Endothelial cell of umbilical vein (primary cell): ENCODE measurements around the gene PALD1. TPM values are rescaled to one million over a fixed set of nuclear protein-coding genes. Genes with fewer than 3 reads are reported as not detected.

Experiments
- BruUV-seq: library from RNA; stranded (reverse); fragments of 400-500 nt; replicated peaks from 2 replicates; lab custom pipeline; 2021; lab: Mats Ljungman, UMichigan
- CTCF ChIA-PET: fragments of 300-600, 350-600 bp; sonication (Branson Sonifier 250); formaldehyde crosslinking; loops from one replicate; lab custom pipeline; 2021; ENCODE audit warnings: antibody characterized with exemption, inconsistent platforms; lab: Charles Lee
- POLR2A ChIA-PET: fragments of 300-600, 350-600 bp; sonication (Branson Sonifier 250); formaldehyde crosslinking; loops from one replicate; lab custom pipeline; 2021; ENCODE audit warnings: antibody characterized with exemption, inconsistent platforms; lab: Charles Lee
- DNase-seq: peaks from one replicate; pipeline ENCODE4 v3.0.0-alpha.2; 2011; ENCODE audit warnings: low read depth, low spot score
- FAIRE-seq: peaks from 2 replicates; lab custom pipeline; 2011; peaks lifted over from hg19 to GRCh38; lab: Jason Lieb, UNC
- H2AFZ ChIP-seq: 2 replicates; pipeline ENCODE4 v1.6.0; 2012; ENCODE audit warnings: low read depth, low read length, control low read depth, inconsistent platforms
- H3K27ac ChIP-seq: 2 replicates; pipeline ENCODE4 v1.5.1; 2011; ENCODE audit warnings: low read depth, mild to moderate bottlenecking, control low read depth, low read length, moderate library complexity; ENCODE audit not compliant: insufficient read depth
- H3K27me3 ChIP-seq, 2 experiments: 2 replicates each; pipeline versions ENCODE4 v1.6.0 to v1.6.1; 2011; ENCODE audit warnings: low read length in 2 of 2, mixed read lengths in 1 of 2; ENCODE audit not compliant: control insufficient read depth in 2 of 2, insufficient read depth in 2 of 2
- H3K36me3 ChIP-seq, 2 experiments: 2 replicates in 1 of 2; 3 replicates in 1 of 2; pipeline ENCODE4 v1.5.1; 2011; ENCODE audit warnings: low read length in 2 of 2, mild to moderate bottlenecking in 1 of 2, moderate library complexity in 1 of 2; ENCODE audit not compliant: control insufficient read depth in 2 of 2, insufficient read depth in 2 of 2; ENCODE audit errors: extremely low read depth in 1 of 2
- H3K4me1 ChIP-seq: 3 replicates; pipeline ENCODE4 v1.5.1; 2011; ENCODE audit warnings: mild to moderate bottlenecking, low read length; ENCODE audit not compliant: control insufficient read depth, insufficient read depth; ENCODE audit errors: extremely low read depth
- H3K4me2 ChIP-seq: 2 replicates; pipeline ENCODE4 v1.6.1; 2011; ENCODE audit warnings: low read length, control low read depth, mixed read lengths; ENCODE audit not compliant: insufficient read depth
- H3K4me3 ChIP-seq, 3 experiments: fragments of 200-600 bp in 1 of 3; sonication (generic), shearing (Covaris generic) in 1 of 3; replicated peaks in 1 of 3; 2 replicates each; pipeline ENCODE4 v1.5.1; 2011 to 2016; ENCODE audit warnings: control low read depth in 3 of 3, low read length in 3 of 3, mild to moderate bottlenecking in 2 of 3, inconsistent platforms in 1 of 3, low read depth in 1 of 3, moderate library complexity in 1 of 3; ENCODE audit not compliant: insufficient read depth in 1 of 3
- H3K79me2 ChIP-seq: 2 replicates; pipeline ENCODE4 v1.6.0; 2012; ENCODE audit warnings: low read length, inconsistent platforms; ENCODE audit not compliant: control insufficient read depth, insufficient read depth
- H3K9ac ChIP-seq: replicated peaks from 2 replicates; pipeline ENCODE3; 2011; ENCODE audit warnings: low read length, control low read depth; ENCODE audit not compliant: insufficient read depth; ENCODE audit errors: extremely low read depth
- H3K9me1 ChIP-seq: replicated peaks from 3 replicates; pipeline ENCODE4 v1.6.0; 2011; ENCODE audit warnings: mild to moderate bottlenecking, low read length; ENCODE audit not compliant: control insufficient read depth, insufficient read depth; ENCODE audit errors: extremely low read depth
- H3K9me3 ChIP-seq: replicated peaks from 2 replicates; pipeline ENCODE4 v1.5.1; 2012; ENCODE audit warnings: low read length, inconsistent platforms; ENCODE audit not compliant: control insufficient read depth, insufficient read depth
- H4K20me1 ChIP-seq: replicated peaks from 2 replicates; pipeline ENCODE3; 2011; ENCODE audit warnings: mild to moderate bottlenecking, low read length; ENCODE audit not compliant: control insufficient read depth, insufficient read depth; ENCODE audit errors: extremely low read depth
- CTCF ChIP-seq, 2 donors: IDR thresholded peaks; 1 replicate in 1 of 2; 2 replicates in 1 of 2; pipeline ENCODE4 v1.5.1; 2011; ENCODE audit warnings: low read length in 2 of 2, mild to moderate bottlenecking in 2 of 2, moderate library complexity in 2 of 2, control low read depth in 1 of 2, inconsistent platforms in 1 of 2, low read depth in 1 of 2; ENCODE audit not compliant: insufficient read depth in 1 of 2; ENCODE audit errors: extremely low read depth in 1 of 2
- EZH2 ChIP-seq: IDR thresholded peaks from 2 replicates; pipeline ENCODE4 v1.6.1; 2012; ENCODE audit warnings: borderline replicate concordance, low read depth, mild to moderate bottlenecking, moderate library complexity, low read length, inconsistent platforms; ENCODE audit not compliant: severe bottlenecking
- FOS ChIP-seq: IDR thresholded peaks from 2 replicates; pipeline ENCODE4 v1.6.1; 2011; ENCODE audit warnings: mild to moderate bottlenecking, low read length, moderate library complexity, borderline replicate concordance; ENCODE audit not compliant: insufficient read depth
- GATA2 ChIP-seq: IDR thresholded peaks from 2 replicates; pipeline ENCODE4 v1.7.0; 2011; ENCODE audit warnings: low read depth, mild to moderate bottlenecking, moderate library complexity, mixed read lengths, low read length; ENCODE audit not compliant: insufficient read length, insufficient read depth
- JUN ChIP-seq: IDR thresholded peaks from 2 replicates; pipeline ENCODE4 v1.6.1; 2011; ENCODE audit warnings: borderline replicate concordance, low read depth; ENCODE audit not compliant: insufficient read length, insufficient read depth
- MYC ChIP-seq: IDR thresholded peaks from one replicate; pipeline ENCODE4 v1.6.1; 2011; ENCODE audit warnings: mild to moderate bottlenecking, low read depth, low read length
- POLR2A ChIP-seq: IDR thresholded peaks from 2 replicates; pipeline ENCODE4 v1.6.1; 2012; ENCODE audit warnings: low read depth, mild to moderate bottlenecking, control low read depth, low read length
- POLR2AphosphoS5 ChIP-seq: IDR thresholded peaks from 2 replicates; pipeline ENCODE4 v1.6.1; 2012; ENCODE audit warnings: low read depth, mild to moderate bottlenecking, control low read depth, low read length, moderate library complexity; ENCODE audit not compliant: insufficient read depth
- dilution Hi-C: fragments of 300-500 bp; cut with MboI; formaldehyde crosslinking; loops from one replicate; pipeline ENCODE4 v1.15.0; 2019; ENCODE audit warnings: low sequenced_read_pairs; ENCODE audit not compliant: extremely low pct_ligation_motif_present
- intact Hi-C: fragments of 100-400 bp; cut with micrococcal nuclease; formaldehyde crosslinking; loops from one replicate; pipeline ENCODE4 v1.10.0; 2022
- polyA plus RNA-seq, 4 experiments: library from polyadenylated mRNA; depleted of rRNA in 3 of 4; stranded (reverse) in 3 of 4; unstranded in 1 of 4; fragments of >200 nt; gene quantifications; 2 replicates each; pipeline versions ENCODE4 v1.2.1 to v1.2.3, GENCODE V29; 2011 to 2012; ENCODE audit warnings: missing spikeins in 1 of 4
- total RNA-seq: library from RNA; stranded (reverse); gene quantifications from 2 replicates; pipeline ENCODE4 v1.2.3, GENCODE V29; 2021
- TF ChIP-seq, protein P1 (sequence below): IDR thresholded peaks from 2 replicates; pipeline ENCODE4 v1.6.1; 2011; ENCODE audit not compliant: insufficient read depth, insufficient read length

PALD1 gene
- total and polyA plus RNA-seq, 2 donors (not counting 3 experiments of a cell fraction or from before 2014, with no cell fraction given), result 16.6 to 73.3 TPM

DNA sequence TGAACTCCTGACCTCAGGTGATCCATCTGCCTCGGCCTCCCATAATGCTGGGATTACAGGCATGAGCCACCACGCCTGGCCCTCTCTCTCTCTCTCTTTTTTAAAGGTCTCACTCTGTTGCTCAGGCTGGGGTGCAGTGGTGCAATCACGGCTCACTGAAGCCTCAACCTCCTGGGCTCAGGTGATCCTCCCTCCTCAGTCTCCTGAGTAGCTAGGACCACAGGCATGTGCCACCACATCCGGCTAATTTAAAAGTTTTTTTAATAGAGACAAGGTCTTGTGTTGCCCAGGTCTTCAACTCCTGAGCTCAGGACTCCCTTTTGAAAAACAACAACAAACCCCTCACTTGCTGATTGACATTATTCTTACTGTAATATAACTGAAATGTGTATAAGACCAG, 11.6 kb downstream of the PALD1 start:
- Histone ChIP-seq H3K9ac (no peak overlapping the region), H3K36me3 (no peaks in the 10 kb centered on the region), H3K4me3 (no peak overlapping the region), H2AFZ (no peak overlapping the region), H3K9me3 (no peaks in the 10 kb centered on the region), H3K4me1 (peaks cover 15% of the 10 kb centered on the region), H3K27ac (no peak overlapping the region), H3K4me2 (no peak overlapping the region), H3K79me2 (peaks cover 1% of the 10 kb centered on the region), H3K9me1 (no peaks in the 10 kb centered on the region), H3K27me3 (no peaks in the 10 kb centered on the region), H4K20me1 (no peaks in the 10 kb centered on the region)
- FAIRE-seq, result no peak
- ChIA-PET CTCF (interaction anchor here (0.6 to 1.6 kb wide), 3 partner anchors 19 to 29 kb away, joined by 3 to 4 read pairs (median 3); no protein-coding TSS in a partner anchor), POLR2A (no interaction called here)
- dilution Hi-C loops (no loop called here), intact Hi-C loops (no loop called here)
- no TSS peak for BruUV-seq
- DNase-seq, result no peak
- TF ChIP-seq GATA2, result no peak
- TF ChIP-seq EZH2, result no peak
- TF ChIP-seq FOS, result no peak
- no peak for TF ChIP-seq POLR2AphosphoS5
- no peak for TF ChIP-seq CTCF (IDR thresholded peaks at IDR 0.05; ENCODE audit: extremely low read depth in 1 of 2, insufficient read depth in 1 of 2, low read depth in 1 of 2, low read length in 2 of 2)
- TF ChIP-seq JUN, result no peak
- no peak for TF ChIP-seq MYC
- no peak for TF ChIP-seq POLR2A
- TF ChIP-seq, protein P1, sequence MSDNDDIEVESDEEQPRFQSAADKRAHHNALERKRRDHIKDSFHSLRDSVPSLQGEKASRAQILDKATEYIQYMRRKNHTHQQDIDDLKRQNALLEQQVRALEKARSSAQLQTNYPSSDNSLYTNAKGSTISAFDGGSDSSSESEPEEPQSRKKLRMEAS, result no peak
